ENCODE measurements around the gene MRGPRE.

MRGPRE gene

DNA sequence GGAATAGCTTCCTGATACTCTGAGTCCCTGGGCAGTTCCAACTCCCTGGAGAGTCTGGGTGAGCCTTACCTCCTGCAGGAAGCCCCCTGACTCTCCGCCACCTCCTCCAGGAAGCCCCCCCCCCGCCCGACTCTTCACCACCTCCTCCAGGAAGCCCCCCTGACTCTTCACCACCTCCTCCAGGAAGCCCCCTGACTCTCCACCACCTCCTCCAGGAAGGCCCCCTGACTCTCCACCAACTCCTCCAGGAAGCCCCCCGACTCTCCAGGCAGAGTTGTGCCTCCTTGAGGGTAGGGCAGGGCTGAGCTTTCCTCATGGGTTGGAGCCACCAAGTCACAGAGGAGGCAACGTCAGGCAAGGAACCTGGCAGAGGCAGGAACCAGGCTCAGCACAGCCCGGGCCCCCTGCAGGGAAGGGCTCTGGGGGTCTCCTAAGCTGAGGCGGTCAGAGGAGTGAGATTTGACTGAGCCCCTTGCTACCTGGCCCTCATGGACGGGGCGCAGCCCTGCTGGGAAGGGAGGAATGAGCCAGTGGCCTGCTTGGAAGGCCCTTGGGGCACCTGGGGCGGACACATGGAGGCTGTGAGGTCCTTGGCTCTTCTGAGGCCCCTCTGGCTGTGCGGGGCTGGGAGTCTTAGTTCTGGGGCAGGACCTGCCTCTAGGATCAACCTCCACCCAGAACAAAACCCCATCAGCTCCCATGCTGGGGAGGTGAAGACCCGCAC is 31.7 kb downstream of the MRGPRE start:
- no peak overlapping the region for H3K4me3 ChIP-seq (ENCODE audit: low read length)

DNA sequence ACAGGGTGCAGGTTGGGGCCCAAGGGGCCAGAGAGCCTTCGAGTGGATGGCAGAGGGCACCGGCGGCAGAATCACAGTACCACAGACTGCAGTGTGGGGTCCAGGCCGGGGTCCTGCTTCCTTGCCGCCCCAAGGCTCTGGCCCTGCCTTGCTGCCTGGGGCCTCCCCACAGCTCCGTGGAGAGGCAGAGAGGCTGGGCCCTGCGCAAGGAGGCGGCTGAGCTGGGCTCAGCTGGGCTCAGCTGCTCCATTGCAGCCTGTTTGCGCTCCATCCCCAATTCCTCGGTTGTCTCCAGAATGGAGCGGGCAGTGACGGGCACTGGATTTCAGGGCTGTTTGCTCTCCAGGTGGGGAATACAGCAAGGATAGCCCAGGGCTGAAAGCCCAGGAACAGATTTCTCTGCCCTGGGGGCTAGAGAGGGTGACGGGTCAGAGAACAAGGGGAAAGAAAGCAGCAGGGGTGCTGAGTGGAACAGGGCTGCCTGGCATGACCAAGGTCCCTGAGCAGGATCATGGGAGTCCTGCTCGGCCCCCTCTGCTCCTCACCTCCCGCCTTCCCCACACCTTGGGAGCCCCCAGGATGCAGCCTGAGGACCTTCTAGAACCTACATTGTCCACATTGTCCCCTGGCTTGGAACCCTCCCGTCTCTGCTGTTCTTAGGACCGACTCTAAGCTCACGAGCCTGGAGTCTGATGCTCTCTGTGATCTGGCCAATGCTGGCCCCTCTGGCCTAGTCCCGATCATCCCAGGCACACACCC is 32.5 kb downstream of the MRGPRE start:
- no peak overlapping the region for H3K4me3 ChIP-seq (ENCODE audit: low read length)
- DNase-seq (ENCODE audit: low read depth, low spot score) = no peak

More for the DNA sequence above, 31.7 kb downstream of the MRGPRE start:
- no peak for DNase-seq (ENCODE audit: low read depth, low spot score)

DNA sequence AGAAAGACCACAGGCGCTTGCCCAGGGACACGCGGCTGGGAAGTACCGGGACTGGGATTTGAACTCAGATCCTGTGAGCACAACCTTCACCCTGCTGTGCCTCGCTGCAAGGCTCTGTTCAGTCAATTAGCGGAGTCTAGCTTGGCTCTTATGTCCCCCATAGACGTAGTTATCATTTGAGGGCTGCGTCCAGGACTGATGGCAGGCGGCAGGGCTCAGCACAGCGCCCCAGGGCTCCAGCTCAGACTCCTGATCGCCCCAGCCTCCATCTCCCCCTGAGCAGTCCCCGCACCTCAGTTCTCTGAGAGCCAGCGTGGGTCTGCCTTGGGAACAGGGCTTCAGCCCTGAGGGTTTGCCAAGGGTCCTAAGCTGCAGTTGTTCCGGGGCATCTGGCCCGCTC is 33.4 kb downstream of the MRGPRE start:
- no peak overlapping the region for H3K4me3 ChIP-seq (ENCODE audit: low read length)
- no peak for DNase-seq (ENCODE audit: low read depth, low spot score)

DNA sequence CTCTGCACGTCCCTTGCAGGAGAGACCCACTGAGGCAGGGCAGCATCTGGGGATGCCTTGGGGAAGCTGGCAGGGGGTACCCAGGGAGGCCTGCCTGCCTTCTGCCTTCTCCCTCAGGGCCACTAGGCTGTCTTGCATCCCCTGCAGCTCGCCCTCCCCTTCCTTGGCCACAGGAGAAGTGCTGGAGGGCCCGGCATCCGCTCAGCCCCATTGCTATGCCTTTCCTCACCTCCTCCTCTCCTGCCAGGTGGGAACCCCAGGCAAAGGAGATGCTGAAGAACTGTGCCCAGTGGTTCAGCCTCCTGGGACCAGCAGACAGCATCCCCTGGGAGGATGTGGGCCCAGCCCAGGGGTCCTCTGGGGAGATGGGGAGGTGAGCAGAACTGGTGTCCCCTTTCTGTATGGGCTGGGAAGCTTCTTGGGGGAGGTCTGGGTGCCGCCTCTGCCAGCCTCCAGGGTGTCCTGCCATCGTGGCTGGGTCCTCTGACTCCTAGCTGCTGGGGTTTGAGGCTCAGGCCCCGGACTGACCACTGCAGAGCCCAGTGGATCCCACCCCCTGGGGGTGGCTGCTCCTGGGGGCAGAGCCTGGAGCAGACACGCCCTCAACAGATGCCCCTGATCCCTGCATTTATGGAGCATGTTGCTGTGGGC is 34.2 kb downstream of the MRGPRE start:
- no peak overlapping the region for H3K4me3 ChIP-seq (ENCODE audit: low read length)
- no peak for DNase-seq (ENCODE audit: low read depth, low spot score)

DNA sequence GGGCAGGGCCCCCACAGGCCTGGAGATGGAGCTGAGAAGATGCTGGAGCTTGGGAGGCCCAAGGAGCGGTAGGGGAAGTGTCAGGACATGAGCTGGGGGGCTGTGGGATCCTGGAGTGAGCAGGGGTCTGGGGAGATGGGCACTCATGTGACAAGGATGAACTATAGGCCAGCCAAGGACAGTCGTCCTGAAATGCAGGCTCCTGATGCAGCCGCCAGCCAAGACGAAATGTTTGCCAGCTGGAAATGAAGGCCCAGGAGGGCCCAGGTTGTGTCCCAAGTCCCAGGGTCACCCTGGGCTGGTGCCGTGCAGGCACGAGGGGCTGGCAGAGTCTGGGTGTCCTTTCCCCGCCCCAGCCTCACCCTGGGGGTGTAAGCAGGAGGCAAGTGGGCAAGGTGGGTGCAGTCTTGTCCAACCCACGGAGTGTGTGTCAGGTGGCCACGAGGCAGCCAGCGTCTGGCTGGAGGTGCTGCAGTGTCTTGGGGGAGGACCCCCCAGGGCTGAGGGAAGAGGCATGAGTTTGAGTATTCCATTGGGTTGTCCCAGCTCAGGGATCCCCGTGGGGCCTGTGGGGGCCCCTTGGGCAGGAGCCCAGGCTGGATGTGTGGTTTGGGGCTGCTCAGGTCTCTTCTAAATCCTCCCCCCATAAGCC is 35.0 kb downstream of the MRGPRE start:
- no peak overlapping the region for H3K4me3 ChIP-seq (ENCODE audit: low read length)
- DNase-seq (ENCODE audit: low read depth, low spot score) = no peak

DNA sequence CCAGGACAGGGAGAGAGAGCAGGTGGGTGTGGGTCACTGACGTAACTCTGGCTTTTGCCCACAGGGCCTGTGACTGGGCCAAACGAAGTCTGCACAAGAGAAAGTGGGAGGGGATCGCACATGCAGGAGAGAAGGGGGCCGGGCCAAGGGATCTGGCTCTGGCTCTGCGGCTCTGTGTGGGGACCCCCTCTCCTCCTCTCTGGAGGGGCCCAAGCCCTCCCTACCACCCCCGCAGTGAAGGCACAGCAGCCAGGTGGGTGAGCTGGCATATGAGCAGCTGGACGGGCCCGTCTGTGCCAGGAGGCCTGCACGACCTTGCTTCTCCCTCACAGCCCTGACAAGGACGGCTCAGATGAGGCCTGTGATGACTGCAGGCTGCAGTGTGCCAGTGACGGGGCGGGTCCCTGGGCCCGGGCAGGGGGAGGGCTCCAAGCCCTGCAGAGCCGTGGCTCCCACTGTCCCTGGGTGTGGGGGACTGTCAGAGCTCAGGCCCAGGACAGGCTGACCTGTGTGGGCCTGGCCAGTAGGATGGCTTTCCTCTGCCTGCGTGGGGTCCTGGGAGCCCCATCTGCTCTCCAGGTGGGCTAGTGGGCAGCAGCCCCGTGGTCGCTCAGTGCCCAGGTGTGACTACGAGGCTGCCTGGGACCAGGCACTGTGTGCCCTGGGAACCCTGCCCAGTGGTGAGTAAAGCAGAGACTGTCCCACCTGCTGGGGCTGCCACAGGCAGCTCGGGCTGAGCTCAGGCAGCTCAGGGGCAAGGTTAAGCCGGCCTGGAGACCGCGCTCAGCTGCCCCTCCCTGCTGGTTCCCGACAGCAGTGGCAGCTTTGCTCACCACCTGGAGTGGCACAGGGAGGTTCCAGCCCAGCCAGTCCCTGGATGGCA is 35.8 kb downstream of the MRGPRE start:
- DNase-seq (ENCODE audit: low read depth, low spot score) = no peak
- H3K4me3 ChIP-seq (ENCODE audit: low read length) = no peak overlapping the region

DNA sequence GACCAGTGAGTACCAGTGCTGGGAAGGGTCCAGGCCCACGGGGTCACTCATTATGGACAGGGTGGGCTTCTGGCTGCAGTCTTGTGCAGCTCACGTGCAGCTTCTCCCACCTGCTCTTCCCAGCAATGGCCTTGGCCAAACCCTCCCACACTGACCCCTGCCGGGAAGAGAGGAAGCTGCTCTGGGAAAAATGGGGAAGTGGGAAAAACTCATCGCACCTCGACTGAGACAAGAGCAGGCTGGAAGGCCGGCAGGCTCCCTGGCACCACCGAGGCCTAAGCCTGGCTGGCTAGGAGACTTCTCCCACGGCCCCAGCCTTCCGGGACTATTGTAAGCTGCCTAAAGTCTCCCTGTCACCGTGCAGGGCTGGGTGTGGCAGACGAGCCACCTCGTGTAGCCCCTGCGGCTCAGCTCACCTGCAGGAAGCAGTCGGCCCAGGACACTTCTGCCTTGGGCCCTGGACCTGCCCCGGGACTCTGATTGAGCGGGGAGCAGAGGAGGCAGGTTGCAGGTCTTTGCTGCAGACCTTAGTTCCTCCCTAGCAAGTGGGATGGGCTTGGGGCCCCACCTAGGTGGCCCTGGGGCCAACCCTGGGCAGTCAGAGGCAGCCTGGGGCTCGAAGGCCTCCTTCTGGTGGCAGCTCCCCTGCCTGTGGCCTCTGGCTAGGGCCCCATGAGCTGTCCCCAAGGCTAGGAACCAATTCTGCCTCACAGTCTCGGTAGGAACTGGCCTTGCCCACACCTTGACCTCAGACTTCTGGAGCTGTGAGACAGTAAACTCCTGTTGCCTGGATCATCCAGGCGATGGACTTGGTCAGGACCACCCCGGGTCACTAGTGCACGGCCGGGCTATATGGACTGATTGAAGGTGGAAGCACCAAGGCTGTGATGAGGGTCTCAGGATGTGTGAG is 36.7 kb downstream of the MRGPRE start:
- DNase-seq (ENCODE audit: low read depth, low spot score) = no peak
- H3K4me3 ChIP-seq (ENCODE audit: low read length) = no peak overlapping the region

DNA sequence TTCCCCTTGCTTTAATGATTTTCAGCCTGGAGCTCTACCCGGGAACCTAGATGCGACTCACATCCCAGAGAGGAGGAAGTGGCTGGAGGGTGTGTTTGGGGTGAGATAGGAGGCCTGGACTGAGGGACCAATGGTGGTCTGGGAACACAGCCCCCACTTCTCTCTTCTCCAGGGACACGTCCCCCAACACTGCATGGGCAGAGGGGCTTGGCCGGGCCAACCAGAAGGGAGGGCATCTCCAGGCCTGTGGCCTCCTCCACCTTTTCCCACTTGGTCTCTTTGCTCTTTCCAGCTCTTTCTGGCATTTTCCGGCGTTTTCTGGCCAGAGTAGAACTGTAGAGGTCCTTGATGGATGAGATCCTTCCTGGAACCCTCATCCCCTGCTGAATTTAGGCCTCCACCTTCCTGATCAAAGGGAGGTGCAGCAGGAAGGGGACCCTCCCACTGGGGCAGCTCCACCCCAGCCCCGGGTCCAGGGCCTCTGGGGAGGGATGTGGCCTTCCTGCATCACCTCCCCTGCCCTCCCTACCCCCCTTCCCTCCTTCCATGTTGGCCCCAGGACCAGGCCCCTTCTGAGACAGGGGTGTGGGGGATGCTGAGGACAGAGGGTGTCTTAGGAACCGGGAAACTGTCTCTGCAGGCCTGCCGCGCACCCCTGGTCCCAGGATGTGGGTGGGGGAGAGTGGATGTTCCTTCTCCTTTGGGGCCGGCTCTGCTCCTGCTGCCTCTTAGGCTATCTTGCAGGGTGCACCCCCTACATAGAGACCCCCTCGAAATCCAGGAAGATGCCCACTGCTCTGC is 38.0 kb downstream of the MRGPRE start:
- DNase-seq (ENCODE audit: low read depth, low spot score) = no peak

DNA sequence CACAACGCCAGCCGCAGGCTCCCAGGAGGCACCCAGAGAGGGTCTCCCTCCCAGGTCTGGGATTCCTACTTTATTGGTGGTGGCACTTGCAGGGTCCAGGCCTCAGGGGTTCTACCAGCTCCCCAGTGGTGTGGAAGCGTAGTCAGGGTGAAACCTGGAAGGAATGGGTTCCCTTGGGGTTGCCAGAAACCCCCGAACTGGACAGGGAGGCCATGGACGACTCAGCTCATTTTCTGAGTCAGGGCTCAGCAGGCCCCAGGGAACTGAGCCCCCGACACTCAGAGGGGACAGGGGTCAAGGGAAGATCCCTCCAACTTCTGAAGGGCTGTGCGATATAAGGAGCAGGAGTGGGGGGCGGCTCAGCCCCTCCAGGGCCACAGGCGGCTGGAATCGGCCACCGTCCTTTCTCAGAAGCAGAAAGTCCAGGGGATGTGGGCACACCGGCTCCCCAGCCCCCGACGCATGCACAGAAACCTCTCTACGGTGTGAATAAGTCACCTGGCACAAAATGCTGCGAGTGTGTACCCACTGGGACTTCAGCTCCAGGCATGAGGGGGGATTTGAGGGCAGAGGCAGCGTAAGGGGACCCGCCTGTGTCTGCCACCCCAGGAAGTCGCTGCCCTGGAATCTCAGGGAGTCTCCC is 38.7 kb downstream of the MRGPRE start:
- no peak overlapping the region for H3K4me3 ChIP-seq (ENCODE audit: low read length)
- no peak for DNase-seq (ENCODE audit: low read depth, low spot score)

More for the DNA sequence above, 38.0 kb downstream of the MRGPRE start:
- H3K4me3 ChIP-seq (ENCODE audit: low read length) = no peak overlapping the region

DNA sequence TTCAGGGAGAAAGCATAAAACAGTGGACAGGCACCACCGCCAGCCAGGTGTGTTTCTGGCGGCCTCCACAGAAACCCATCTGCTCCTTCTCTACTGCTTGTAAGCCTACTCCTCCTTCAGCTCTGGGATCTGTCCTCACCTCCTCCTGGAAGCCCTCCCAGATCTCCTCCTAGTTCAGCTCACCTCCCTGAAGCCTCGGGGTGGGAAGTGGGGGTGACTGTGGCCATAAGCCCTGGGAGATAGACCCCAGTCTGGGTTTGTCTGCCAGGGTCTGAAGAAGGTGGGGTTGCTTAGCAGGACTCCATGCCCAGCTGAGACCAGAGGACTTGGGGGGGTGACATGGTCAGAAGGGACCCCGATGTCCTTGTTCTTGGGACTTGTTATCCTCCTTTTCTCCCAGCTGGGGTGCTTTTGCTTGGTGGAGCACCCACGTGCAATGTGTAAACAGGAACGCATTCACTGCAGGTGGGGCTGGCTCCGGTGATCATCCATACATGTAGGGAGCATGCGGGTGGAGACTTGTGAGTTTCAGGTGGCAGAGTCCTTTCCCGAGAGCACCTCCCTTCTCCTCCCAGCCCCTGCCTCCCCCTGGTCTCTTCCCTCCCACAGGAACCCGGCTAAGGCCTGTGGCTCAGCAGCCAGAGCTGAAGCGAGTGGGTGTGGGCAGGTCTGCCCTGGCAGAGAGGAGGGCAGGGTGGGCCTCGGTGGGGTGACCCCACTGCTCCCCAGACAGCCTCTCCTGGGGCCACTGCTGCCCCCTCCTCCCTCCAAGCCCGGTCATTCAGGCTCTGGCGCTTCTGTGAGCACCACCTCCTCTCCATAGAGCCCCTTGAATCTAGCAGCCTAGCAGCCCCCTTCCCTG is 39.5 kb downstream of the MRGPRE start:
- H3K4me3 ChIP-seq (ENCODE audit: low read length) = no peak overlapping the region
- no peak for DNase-seq (ENCODE audit: low read depth, low spot score)

DNA sequence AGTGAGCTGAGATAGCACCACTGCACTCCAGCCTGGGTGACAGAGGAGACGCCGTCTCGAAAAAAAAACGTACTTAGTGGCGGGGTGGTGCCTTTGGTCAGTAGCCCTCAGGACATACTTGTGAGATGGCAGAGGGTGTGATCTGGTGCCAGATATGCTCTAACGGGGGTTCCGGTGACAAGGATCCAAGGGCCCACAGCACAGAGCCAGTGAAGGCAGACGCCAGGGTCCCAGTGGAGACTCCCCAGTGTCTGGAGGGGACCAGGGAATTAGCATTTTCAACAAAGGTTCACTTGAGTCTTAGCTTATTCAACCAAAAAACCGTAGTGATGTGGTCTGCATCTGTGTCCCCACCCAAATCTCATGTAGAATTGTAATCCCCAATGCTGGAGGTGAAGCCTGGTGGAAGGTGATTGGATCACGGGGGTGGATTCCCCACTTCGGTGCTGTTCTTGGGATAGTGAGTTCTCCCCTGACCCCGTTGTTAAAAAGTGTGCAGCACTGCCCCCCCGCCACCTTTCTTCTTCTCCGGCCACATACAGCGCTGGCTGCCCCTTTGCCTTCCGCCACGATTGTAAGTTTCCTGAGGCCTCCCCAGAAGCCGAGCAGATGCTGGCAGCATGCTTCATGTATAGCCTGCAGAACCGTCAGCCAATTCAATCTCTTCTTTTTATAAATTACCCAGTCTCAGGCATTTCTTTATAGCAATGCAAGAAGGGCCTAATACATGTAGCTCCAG is 40.5 kb downstream of the MRGPRE start:
- H3K4me3 ChIP-seq (ENCODE audit: low read length) = no peak overlapping the region
- no peak for DNase-seq (ENCODE audit: low read depth, low spot score)

DNA sequence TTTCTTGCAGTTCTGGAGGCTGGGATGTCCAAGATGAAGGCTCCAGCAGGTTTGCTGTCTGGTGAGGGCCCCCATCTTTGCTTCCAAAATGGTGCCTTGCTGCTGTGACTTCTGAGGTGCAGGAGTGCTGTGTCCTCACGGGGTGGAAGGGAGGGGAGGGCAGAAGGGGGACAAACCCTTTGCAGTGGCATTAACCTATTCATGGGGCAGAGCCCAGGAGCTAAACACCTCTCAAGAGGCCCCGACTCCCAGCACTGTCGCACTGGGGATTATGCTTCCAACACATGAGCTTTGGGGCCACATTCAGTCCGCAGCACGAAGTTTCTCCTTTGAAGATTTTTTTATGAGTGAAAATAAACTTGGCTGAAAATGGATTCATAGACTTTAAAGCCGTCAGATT is 41.6 kb downstream of the MRGPRE start:
- DNase-seq (ENCODE audit: low read depth, low spot score) = no peak
- H3K4me3 ChIP-seq (ENCODE audit: low read length) = no peak overlapping the region

DNA sequence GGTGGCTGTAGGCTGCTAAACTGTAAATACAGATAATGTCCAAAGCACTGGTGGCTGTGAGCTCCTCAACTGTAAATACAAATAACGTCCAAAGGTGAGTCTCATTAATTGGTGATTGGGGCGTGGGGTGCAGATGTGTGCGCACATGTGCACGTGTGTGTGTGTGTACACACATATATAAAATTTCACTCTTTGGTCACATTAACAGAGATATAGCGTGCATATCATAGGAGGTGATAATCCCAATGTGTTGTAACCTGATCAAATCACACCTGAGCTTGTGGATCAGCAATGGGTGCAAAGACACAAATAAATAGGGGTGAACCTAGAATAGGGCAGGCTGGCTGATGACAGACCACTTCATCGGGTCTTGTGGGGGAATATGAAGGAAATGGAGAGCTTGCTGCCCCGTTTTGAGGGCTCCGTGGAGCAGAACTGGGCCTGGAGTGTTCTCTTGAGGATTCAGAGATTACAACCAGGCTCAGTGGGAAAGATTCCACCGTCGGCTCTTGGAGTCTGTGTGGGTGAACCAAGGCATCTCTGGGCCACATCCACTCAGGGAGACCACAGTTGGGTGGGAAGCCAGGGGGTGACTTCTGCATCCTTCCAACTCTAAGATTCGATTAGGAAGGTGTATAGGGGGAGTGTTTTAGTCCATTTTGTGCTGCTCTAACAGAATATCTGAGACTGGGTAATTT is 42.2 kb downstream of the MRGPRE start:
- no peak overlapping the region for H3K4me3 ChIP-seq (ENCODE audit: low read length)

DNA sequence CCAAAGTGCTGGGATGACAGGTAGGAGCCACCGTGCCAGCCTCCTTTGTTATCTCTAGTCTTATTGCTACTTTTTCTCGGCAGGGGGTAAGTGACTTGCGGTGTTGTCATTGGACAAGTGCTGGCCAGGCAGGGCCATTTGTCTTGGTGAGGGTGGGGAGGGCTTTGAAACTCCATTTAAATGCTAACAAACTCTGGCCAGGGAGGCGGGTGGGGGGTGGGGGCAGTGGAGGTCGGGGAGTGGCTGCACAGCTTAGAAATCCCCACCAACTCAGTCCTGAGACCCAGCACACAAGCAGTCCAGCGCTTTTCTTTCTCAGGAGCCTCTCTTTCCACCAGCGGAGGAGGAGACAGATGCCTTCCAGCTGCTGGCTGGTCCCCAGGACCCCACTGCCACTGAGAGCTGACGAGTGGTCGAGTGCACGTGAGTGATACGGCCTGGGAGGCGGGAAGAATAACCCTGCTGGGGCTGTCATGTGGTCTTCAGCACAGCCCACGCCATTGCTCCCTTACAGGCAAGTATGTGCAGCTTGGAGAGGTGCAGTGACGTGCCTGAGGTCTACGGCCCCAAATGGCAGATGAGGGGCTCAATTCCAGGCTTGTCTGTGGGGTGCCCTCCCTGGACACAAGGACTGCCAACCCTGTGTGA is 42.9 kb downstream of the MRGPRE start:
- no peak for DNase-seq (ENCODE audit: low read depth, low spot score)
- H3K4me3 ChIP-seq (ENCODE audit: low read length) = no peak overlapping the region

More for the DNA sequence above, 42.2 kb downstream of the MRGPRE start:
- no peak for DNase-seq (ENCODE audit: low read depth, low spot score)
